ENCODE data around the gene PLA2G4F.

DNA sequence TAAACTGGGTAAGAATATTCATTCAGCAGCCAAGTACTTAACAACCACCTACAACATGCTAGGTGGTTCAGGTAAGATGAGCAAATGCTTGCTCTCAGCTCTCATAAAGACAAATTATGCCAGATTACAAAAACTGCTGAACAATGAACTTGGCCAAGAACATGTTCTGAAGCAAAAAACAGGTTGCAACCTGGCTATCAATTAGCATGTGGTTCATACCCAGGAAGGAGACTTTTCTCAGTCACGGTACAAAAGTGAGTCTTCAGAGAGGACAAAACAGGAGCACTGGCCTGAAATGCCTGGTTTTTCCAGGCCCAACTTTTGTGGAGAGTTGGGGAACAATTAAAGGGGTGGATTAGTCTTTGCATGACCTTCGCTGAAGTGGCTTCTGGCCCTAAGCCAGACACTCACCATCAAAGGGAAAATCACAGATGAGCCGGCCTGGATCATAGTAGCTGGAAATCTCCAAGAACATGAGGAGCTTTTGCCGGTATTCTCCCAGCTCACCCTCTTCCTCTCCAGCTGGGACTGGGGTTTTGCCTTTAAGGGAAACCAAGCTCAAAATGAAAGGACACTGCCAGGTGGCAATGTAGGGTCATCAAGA, 7.6 kb upstream of the PLA2G4F start:
- TF ChIP-seq SP1 (IDR thresholded peaks at IDR 0.05) = no peak
- no peak for TF ChIP-seq ARNT (IDR thresholded peaks at IDR 0.05)
